Urinary bladder (tissue), 4 donors: ENCODE results near the gene NUDT1. TPM values are rescaled to one million over a fixed set of nuclear protein-coding genes. Genes with fewer than 3 reads are reported as not detected.

Source experiments
- DNase-seq: peaks from one replicate; pipeline ENCODE4 v3.0.0-alpha.2; 2015; ENCODE audit errors: extremely low spot score
- H3K27ac ChIP-seq: one replicate; pipeline ENCODE4 v1.5.1; 2013; ENCODE audit warnings: low read depth, mild to moderate bottlenecking, moderate library complexity
- H3K36me3 ChIP-seq: one replicate; pipeline ENCODE4 v1.6.1; 2013; ENCODE audit warnings: mild to moderate bottlenecking, moderate library complexity; ENCODE audit not compliant: insufficient read depth
- H3K4me1 ChIP-seq: one replicate; pipeline ENCODE4 v1.6.1; 2013; ENCODE audit warnings: mild to moderate bottlenecking, moderate library complexity; ENCODE audit not compliant: insufficient read depth
- H3K4me3 ChIP-seq: one replicate; pipeline ENCODE4 v1.5.1; 2013; ENCODE audit warnings: low read depth, low read length
- WGBS: extraction: QIAGEN DNeasy Blood & Tissue Kit; methylation state at CpG from one replicate; pipeline ENCODE4 v1.1.7; 2013; 5-methylcytosine and 5-hydroxymethylcytosine counted together
- polyA plus RNA-seq: library from polyadenylated mRNA; stranded (reverse); fragments of 200-250 nt; gene quantifications from one replicate; pipeline ENCODE4 v1.2.3, GENCODE V29; 2013
- total RNA-seq: library from RNA; depleted of rRNA; stranded (reverse); fragments of >200 nt; gene quantifications from one replicate; pipeline ENCODE4 v1.2.3, GENCODE V29; 2014
- donor health status: healthy with polysubstance abuse.
- donor health status: healthy.

The NUDT1 gene
- total and polyA plus RNA-seq, 2 donors: 11.4 to 33.0 TPM

DNA sequence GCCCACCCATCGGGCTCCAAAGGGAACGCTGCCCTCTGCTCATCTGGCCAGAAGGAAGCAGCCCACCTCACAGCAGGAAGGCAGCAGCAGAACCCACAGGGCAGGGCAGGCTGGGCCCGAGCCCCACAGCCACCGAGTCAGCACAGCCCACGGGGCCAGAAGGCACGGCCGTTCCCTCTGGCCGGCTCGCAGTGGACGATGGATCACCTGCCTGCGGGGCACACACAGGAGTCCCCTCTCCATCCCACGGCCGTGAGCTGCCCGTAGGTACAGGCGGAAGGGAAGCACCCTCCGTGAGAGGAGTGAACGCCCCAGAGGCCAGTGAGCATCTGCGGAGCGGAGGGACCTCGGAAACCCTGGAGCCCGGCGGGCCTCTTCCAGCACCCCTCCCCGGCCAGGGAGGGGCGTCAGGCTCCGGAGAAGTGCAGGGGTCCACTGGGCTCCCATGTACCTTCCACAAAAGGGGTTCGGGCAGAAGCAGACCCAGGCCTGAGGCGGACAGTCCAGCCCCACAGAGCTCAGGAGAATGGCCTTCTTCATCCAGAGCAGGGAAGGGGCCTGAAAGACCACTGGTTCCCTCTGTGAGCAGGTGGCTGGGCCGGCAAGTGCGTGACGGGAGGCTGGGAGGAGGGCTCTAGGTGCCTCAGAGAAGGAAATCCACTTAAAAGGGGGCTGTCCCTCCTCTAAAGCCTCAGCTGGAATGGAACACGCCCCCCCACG is 11.7 kb downstream of the NUDT1 start:
- DNase-seq: no peak
- Histone ChIP-seq H3K4me1 (no peaks in the 10 kb centered on the region), H3K36me3 (no peaks in the 10 kb centered on the region), H3K27ac (no peak overlapping the region), H3K4me3 (no peak overlapping the region)
- WGBS: 91% methylated on average over 32 of the region's 32 CpGs

DNA sequence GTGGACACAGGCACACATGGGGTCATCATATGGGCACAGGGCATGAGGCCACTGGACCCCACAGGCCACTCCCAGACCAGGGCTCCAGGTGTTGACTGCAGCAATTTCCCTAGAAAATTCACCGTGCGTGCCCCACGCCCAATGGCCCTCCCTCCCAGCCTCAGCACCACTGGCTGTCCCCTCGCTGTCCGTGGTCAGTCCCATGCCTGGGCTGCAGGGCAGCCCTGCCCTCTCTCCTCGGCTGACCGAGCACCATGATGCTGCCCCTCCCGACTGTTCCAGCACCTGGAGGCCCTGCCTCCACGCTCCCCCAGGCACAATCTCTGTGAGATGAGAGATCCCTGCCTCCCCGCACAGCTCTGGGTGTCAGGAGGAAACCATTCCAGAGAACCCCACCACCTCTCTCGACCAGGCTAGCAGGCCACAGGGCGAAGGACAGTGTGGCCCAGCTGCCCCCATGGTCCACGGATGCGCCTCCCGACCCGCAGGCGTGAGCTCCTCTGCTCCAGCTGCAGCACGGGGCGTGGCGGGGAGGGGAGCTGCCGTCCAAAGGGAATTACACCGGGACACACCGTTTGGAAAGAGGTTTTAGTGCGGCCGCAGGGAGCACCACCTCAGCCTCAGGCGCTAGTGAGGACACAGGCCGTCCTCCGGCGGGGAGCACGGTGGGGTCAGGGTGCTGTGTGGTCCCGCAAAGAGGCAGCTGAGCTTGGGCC is 12.6 kb downstream of the NUDT1 start:
- 92% methylated on average over 31 of the region's 31 CpGs for WGBS

GRCh38 chr7:2255145-2256139 is 13.4 kb downstream of the NUDT1 start:
- Histone ChIP-seq H3K27ac (no peak overlapping the region), H3K4me1 (no peaks in the 10 kb centered on the region), H3K36me3 (no peaks in the 10 kb centered on the region), H3K4me3 (no peak overlapping the region)
- no peak for DNase-seq
- WGBS: 91% methylated on average over 33 of the region's 33 CpGs

More for the DNA sequence above, 12.6 kb downstream of the NUDT1 start:
- DNase-seq: no peak
- Histone ChIP-seq H3K4me3 (no peak overlapping the region), H3K27ac (no peak overlapping the region), H3K4me1 (no peaks in the 10 kb centered on the region), H3K36me3 (no peaks in the 10 kb centered on the region)

DNA sequence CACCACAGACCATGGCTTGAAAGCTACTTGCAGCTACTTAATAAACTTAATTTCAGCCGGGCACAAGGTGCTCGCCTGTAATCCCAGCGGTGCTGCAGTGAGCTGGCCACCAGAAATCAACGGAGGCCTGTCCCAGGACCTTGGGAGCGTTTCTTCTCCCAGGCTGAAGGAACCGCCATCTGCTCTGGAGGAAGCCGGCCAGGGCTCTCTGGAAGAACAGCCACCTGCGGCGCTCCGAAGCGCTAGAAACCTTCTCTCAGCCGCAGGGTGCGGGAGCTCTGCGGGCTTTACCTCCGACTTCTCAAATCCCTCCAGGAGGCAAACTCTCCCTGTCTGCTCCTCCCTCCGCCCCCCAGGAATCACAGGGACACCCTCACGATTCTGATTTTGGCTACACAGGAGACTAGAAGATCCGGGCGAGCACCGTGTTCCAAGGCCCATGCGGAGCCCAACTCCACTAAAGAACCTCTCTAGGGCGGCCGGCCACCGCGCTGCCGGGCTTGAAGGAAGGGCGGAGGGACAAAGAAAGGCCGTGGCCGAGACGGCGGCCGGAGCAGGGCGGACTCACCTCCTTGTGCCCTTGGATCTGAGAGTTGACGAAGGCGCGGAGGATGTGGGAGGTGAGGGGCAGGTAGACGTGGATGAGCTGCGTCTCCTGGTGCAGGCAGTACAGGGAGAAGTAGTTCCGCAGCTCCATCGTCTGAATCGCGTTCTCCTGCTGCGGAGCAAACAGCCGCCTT is 14.4 kb downstream of the NUDT1 start:
- Histone ChIP-seq H3K4me1 (no peaks in the 10 kb centered on the region), H3K36me3 (no peaks in the 10 kb centered on the region), H3K4me3 (no peak overlapping the region), H3K27ac (no peak overlapping the region)
- WGBS: 94% methylated on average over 44 of the region's 44 CpGs
- DNase-seq: no peak

GRCh38 chr7:2257046-2257551 is 15.1 kb downstream of the NUDT1 start:
- Histone ChIP-seq H3K4me3 (no peak overlapping the region), H3K36me3 (no peaks in the 10 kb centered on the region), H3K4me1 (no peaks in the 10 kb centered on the region), H3K27ac (no peak overlapping the region)
- WGBS: 95% methylated on average over 38 of the region's 38 CpGs
- DNase-seq: no peak

GRCh38 chr7:2257651-2258050 is 15.6 kb downstream of the NUDT1 start:
- Histone ChIP-seq H3K4me3 (no peak overlapping the region), H3K27ac (no peak overlapping the region), H3K36me3 (no peaks in the 10 kb centered on the region), H3K4me1 (no peaks in the 10 kb centered on the region)
- no peak for DNase-seq
- WGBS: 92% methylated on average over 17 of the region's 17 CpGs

DNA sequence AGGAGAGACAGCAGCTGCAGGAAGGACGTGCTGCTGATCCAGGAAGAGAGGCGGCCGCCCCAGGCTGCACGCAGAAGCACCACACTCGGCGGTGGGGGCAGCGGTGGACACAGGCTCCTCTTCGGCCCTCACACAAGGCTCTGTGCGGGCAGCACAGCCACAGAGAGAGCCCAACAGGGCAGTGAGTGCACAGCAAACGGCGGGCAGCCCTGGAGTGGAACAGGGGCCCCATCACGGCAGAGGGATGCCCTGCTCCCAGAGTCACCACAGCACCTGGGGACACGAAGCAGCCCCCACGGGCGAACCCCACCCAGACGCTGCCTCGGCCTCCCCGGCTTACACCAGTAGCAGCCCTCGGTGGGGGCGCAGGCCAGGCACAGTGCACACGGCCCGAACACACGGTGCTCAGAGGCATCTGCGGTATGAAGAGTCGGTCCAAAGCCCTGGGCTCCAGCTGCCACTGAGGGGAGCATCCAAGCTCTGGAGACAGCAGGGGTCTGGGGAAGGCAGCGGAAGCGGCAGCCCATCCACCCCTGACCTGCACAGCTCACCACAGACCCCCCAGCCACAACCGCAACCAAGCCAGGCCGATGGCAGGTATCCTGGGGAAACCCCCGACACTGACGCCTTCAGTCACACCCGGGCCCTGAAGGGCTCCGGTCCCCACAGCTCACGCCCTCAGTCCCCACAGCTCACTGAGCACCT is 16.8 kb downstream of the NUDT1 start:
- 94% methylated on average over 34 of the region's 34 CpGs for WGBS
- Histone ChIP-seq H3K27ac (no peak overlapping the region), H3K4me1 (no peaks in the 10 kb centered on the region), H3K36me3 (no peaks in the 10 kb centered on the region), H3K4me3 (no peak overlapping the region)
- DNase-seq: no peak

GRCh38 chr7:2259480-2259879 is 17.5 kb downstream of the NUDT1 start:
- no peak for DNase-seq
- Histone ChIP-seq H3K4me3 (no peak overlapping the region), H3K36me3 (no peaks in the 10 kb centered on the region), H3K4me1 (no peaks in the 10 kb centered on the region), H3K27ac (no peak overlapping the region)
- 89% methylated on average over 9 of the region's 9 CpGs for WGBS

DNA sequence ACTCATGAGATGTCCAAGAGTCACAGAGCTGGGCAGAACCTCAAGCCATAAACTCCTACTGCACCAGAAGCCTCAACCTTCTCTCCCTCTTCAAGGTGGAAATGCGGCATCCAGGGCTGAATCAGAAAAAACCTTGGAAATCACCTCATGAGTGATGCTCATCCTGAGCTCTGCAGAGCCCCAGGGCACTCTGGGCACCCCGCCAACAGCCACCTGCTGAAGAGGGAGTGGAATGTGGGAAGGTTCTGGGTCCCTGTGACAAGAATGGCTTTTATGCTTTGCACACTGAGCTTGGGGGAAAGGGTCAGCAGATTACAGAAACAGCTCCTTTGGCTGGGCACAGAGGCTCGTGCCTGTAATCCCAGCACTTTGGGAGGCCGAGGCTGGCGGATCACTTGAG is 18.8 kb downstream of the NUDT1 start:
- WGBS: 91% methylated on average over 5 of the region's 5 CpGs
- no peak for DNase-seq
- Histone ChIP-seq H3K4me1 (no peaks in the 10 kb centered on the region), H3K4me3 (no peak overlapping the region), H3K36me3 (no peaks in the 10 kb centered on the region), H3K27ac (no peak overlapping the region)

DNA sequence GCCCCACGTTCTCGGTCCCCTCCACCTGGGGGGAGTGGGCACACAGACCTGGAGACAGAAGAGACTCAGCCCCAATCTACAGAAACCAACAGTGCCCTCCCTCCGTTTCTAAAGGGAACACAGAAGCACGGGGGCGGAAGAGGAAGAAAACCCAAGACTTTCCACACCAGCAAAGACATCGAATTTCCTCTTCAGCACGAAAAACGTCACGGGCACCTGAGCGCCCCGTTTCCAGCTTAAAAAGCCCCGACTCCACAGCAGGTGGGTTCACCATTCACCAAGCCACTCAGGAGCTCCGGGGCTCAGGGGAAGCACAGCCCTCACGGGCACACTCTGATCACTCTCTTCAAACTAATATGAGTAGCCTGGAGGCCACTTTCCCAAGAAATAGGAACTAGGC is 19.6 kb downstream of the NUDT1 start:
- no peaks in the 10 kb centered on the region for H3K4me1 ChIP-seq
- H3K27ac ChIP-seq: no peak overlapping the region
- no peak overlapping the region for H3K4me3 ChIP-seq
- DNase-seq: no peak
- 87% methylated on average over 14 of the region's 14 CpGs for WGBS
- H3K36me3 ChIP-seq: no peaks in the 10 kb centered on the region

- H3K4me1 ChIP-seq: no peaks in the 10 kb centered on the region
- no peaks in the 10 kb centered on the region for H3K36me3 ChIP-seq
- no peak for DNase-seq
- H3K27ac ChIP-seq: no peak overlapping the region
- H3K4me3 ChIP-seq: no peak overlapping the region
- 95% methylated on average over 18 of the region's 18 CpGs for WGBS
These were observed 21.1 kb downstream of the NUDT1 start for GRCh38 chr7:2263176-2263575.

- DNase-seq: no peak
- Histone ChIP-seq H3K4me1 (no peaks in the 10 kb centered on the region), H3K27ac (no peak overlapping the region), H3K4me3 (no peak overlapping the region), H3K36me3 (no peaks in the 10 kb centered on the region)
- 97% methylated on average over 23 of the region's 23 CpGs for WGBS
These were observed 22.1 kb downstream of the NUDT1 start for GRCh38 chr7:2264158-2264557.
